HL-60/S4 (cell line): Measurements from ENCODE around the gene GPD1L.
"Not testable (repeated sequence)": the region's sequence is repeated elsewhere in the genome, so short reads cannot be mapped to it uniquely, and the experiment has no call there.

Experiments
- in situ Hi-C: fragments of 300-500 bp; cut with MboI; formaldehyde crosslinking; loops from 2 replicates; pipeline ENCODE4 v1.14.3; 2022; ENCODE audit warnings: low sequenced_read_pairs

GPD1L gene

GRCh38 chr3:32105291-32106131 is 909 bp upstream of the GPD1L start:
- in situ Hi-C loops = no loop called here

GRCh38 chr3:32106929-32107362 is 526 bp downstream of the GPD1L start:
- in situ Hi-C loops = no loop called here

GRCh38 chr3:32108224-32108623 is 1.8 kb downstream of the GPD1L start:
- in situ Hi-C loops = not testable (repeated sequence)

GRCh38 chr3:32109256-32109655 is 2.8 kb downstream of the GPD1L start:
- in situ Hi-C loops = no loop called here

GRCh38 chr3:32110233-32110760 is 3.9 kb downstream of the GPD1L start:
- in situ Hi-C loops = no loop called here

- in situ Hi-C loops = no loop called here
Observed at GRCh38 chr3:32111560-32111959, 5.1 kb downstream of the GPD1L start.

GRCh38 chr3:32113566-32113965 is 7.1 kb downstream of the GPD1L start:
- in situ Hi-C loops = no loop called here

GRCh38 chr3:32113981-32114545 is 7.6 kb downstream of the GPD1L start:
- in situ Hi-C loops = no loop called here

GRCh38 chr3:32114546-32115386 is 8.3 kb downstream of the GPD1L start:
- in situ Hi-C loops = not testable (repeated sequence)

- in situ Hi-C loops = no loop called here
Observed at GRCh38 chr3:32117320-32117719, 10.9 kb downstream of the GPD1L start.

GRCh38 chr3:32118215-32118614 is 11.8 kb downstream of the GPD1L start:
- in situ Hi-C loops = no loop called here

- in situ Hi-C loops = no loop called here
Observed at GRCh38 chr3:32120471-32120870, 14.1 kb downstream of the GPD1L start.

GRCh38 chr3:32121137-32121536 is 14.7 kb downstream of the GPD1L start:
- in situ Hi-C loops = no loop called here

- in situ Hi-C loops = no loop called here
Observed at GRCh38 chr3:32123620-32124019, 17.2 kb downstream of the GPD1L start.

- in situ Hi-C loops = no loop called here
Observed at GRCh38 chr3:32125012-32125411, 18.6 kb downstream of the GPD1L start.

- in situ Hi-C loops = no loop called here
Observed at GRCh38 chr3:32126305-32127015, 20.0 kb downstream of the GPD1L start.

GRCh38 chr3:32127219-32127826 is 20.9 kb downstream of the GPD1L start:
- in situ Hi-C loops = no loop called here

- in situ Hi-C loops = no loop called here
Observed at GRCh38 chr3:32128936-32129335, 22.5 kb downstream of the GPD1L start.

GRCh38 chr3:32129832-32130231 is 23.4 kb downstream of the GPD1L start:
- in situ Hi-C loops = no loop called here

- in situ Hi-C loops = no loop called here
Observed at GRCh38 chr3:32132121-32132520, 25.7 kb downstream of the GPD1L start.
